Effector memory CD8-positive, alpha-beta T cell (primary cell): ENCODE results near the gene FHL1.
A peak's percentile ranks its signal among the peaks of the same experiment; 100 is the strongest.

Experiments used
- ATAC-seq: fragments of 150-1000 bp; cut with Tn5 transposase; replicated peaks from 2 replicates; pipeline ENCODE4 v1.10.0; 2021; ENCODE audit warnings: mild to moderate bottlenecking, moderate library complexity
- DNase-seq, 3 experiments: peaks; one replicate each; pipeline ENCODE4 v3.0.0; 2021
- H3K27ac Mint-ChIP-seq, 2 donors: one replicate each; pipeline ENCODE4 v1.8.0; 2022; ENCODE audit warnings: mild to moderate bottlenecking in 2 of 2, mixed read lengths in 2 of 2, moderate library complexity in 2 of 2
- H3K27me3 Mint-ChIP-seq, 2 donors: one replicate each; pipeline ENCODE4 v1.8.0; 2022; ENCODE audit warnings: mixed read lengths in 2 of 2
- H3K36me3 Mint-ChIP-seq: one replicate; pipeline ENCODE4 v1.8.0; 2022; ENCODE audit warnings: mild to moderate bottlenecking, moderate library complexity, mixed read lengths; ENCODE audit not compliant: insufficient read depth
- H3K4me1 Mint-ChIP-seq, 2 donors: one replicate each; pipeline ENCODE4 v1.8.0; 2022; ENCODE audit warnings: low read depth in 2 of 2, mixed read lengths in 2 of 2
- H3K4me3 Mint-ChIP-seq, 2 donors: one replicate each; pipeline ENCODE4 v1.8.0; 2022; ENCODE audit warnings: mild to moderate bottlenecking in 2 of 2, mixed read lengths in 2 of 2, moderate library complexity in 2 of 2
- H3K9me3 Mint-ChIP-seq, 2 donors: one replicate each; pipeline ENCODE4 v1.8.0; 2022; ENCODE audit warnings: mixed read lengths in 2 of 2

The FHL1 gene

DNA sequence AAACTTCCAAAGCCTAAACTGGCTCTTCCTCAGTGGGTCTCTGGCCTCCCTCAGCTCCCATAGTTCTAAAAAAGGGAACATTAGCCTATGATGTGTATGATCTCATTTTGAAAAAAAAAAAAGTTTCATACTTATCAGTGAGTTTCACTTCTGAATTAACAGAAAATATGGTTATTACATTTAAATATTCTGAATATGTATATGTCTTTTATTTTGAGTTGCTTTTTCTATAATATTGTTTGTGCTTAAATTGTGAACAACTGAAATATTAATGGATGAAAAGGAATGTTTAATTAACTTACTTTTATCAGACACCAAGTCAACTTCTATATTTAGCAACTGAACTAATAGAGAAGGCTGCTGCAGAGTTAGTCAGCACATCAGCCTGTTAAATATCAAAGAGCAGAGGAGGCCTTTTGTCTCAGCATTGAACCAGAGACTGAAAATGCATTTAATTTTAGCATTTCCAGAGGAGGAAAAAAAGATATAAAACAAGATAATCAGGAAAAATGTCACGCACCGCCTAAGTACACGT, 20.4 kb upstream of the FHL1 start:
- Mint-ChIP-seq H3K36me3 (no peaks in the 10 kb centered on the region), H3K4me1 (no peaks in the 10 kb centered on the region), H3K9me3 (no peaks in the 10 kb centered on the region), H3K4me3 (no peak overlapping the region), H3K27ac (no peak overlapping the region), H3K27me3 (no peaks in the 10 kb centered on the region)
- DNase-seq (no peak), ATAC-seq (no peak)

GRCh38 chrX:136128743-136129142, 18.6 kb upstream of the FHL1 start:
- DNase-seq (no peak), ATAC-seq (no peak)
- Mint-ChIP-seq H3K4me3 (no peak overlapping the region), H3K27ac (no peak overlapping the region), H3K27me3 (no peaks in the 10 kb centered on the region), H3K9me3 (no peaks in the 10 kb centered on the region), H3K4me1 (no peaks in the 10 kb centered on the region), H3K36me3 (no peaks in the 10 kb centered on the region)

GRCh38 chrX:136130931-136131833, 16.2 kb upstream of the FHL1 start:
- DNase-seq (no peak), ATAC-seq (no peak)
- Mint-ChIP-seq H3K9me3 (no peaks in the 10 kb centered on the region), H3K4me3 (no peak overlapping the region), H3K27ac (no peak overlapping the region), H3K36me3 (no peaks in the 10 kb centered on the region), H3K4me1 (no peaks in the 10 kb centered on the region), H3K27me3 (no peaks in the 10 kb centered on the region)

DNA sequence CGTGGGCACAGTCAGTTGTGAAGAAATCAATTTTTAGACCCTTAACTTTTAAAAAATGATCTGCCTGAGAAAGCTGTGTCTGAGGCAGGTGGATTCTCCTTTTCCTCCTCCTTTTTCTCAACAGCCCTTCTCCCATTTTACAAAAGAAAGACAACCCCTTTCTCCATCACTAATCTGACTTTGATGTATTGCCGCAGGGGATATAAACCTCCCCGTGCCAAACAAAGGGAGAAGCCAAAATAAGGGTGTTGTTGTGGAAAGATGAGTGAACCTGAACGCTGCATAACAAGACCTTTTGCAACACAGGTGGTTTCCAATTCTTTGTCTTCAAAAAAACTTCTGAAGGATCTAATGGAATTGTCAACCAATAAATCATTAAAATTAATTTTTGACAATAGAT, 8.4 kb upstream of the FHL1 start:
- H3K4me1 Mint-ChIP-seq, result peaks cover 3 to 6% of the 10 kb centered on the region in 2 donors
- DNase-seq (no peak), ATAC-seq (no peak)

GRCh38 chrX:136141569-136141968, 5.8 kb upstream of the FHL1 start:
- DNase-seq (no peak), ATAC-seq (no peak)
- Mint-ChIP-seq H3K27ac (no peak overlapping the region), H3K4me1 (peaks cover 11 to 21% of the 10 kb centered on the region in 2 donors), H3K27me3 (peaks cover 5 to 10% of the 10 kb centered on the region in 2 donors), H3K9me3 (no peaks in the 10 kb centered on the region), H3K4me3 (no peak overlapping the region), H3K36me3 (peaks cover 2% of the 10 kb centered on the region)

More for the DNA sequence above, 8.4 kb upstream of the FHL1 start:
- Mint-ChIP-seq H3K27me3 (no peaks in the 10 kb centered on the region), H3K27ac (no peak overlapping the region), H3K36me3 (peaks cover 2% of the 10 kb centered on the region), H3K9me3 (no peaks in the 10 kb centered on the region), H3K4me3 (no peak overlapping the region)

DNA sequence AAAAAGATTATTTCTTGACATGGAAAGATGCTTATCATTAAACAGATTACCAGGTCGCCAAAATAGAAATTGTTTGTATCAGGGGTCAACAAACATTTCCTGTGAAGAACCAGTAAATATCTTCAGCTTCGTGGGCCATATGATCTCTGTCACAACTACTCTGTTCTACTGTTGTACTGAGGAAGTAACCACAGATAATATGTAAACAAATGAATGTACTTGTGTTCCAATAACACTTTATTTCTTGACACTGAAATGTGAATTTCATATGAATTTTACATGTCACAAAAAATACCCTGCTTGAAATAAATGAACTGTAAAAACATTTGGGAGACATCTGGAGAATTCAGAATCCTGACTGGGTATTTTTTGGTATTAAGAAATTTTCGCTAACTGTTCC, 4.7 kb upstream of the FHL1 start:
- no peak for ATAC-seq
- H3K36me3 Mint-ChIP-seq, result peaks cover 2% of the 10 kb centered on the region
- H3K4me3 Mint-ChIP-seq, result no peak overlapping the region
- DNase-seq, result no peak
- peaks cover 14 to 23% of the 10 kb centered on the region in 2 donors for H3K4me1 Mint-ChIP-seq
- H3K27ac Mint-ChIP-seq, result peak overlapping the region in 1 of 2 donors; percentile 38
- H3K9me3 Mint-ChIP-seq, result no peaks in the 10 kb centered on the region
- peaks cover 5 to 10% of the 10 kb centered on the region in 2 donors for H3K27me3 Mint-ChIP-seq

GRCh38 chrX:136143711-136144110, 3.6 kb upstream of the FHL1 start:
- H3K27me3 Mint-ChIP-seq, result peaks cover 5 to 10% of the 10 kb centered on the region in 2 donors
- ATAC-seq, result no peak
- peaks cover 2% of the 10 kb centered on the region for H3K36me3 Mint-ChIP-seq
- no peaks in the 10 kb centered on the region for H3K9me3 Mint-ChIP-seq
- H3K4me3 Mint-ChIP-seq, result peak overlapping the region; percentile 65 to 76
- H3K4me1 Mint-ChIP-seq, result peaks cover 15 to 23% of the 10 kb centered on the region in 2 donors
- no peak overlapping the region for H3K27ac Mint-ChIP-seq
- DNase-seq, result no peak

DNA sequence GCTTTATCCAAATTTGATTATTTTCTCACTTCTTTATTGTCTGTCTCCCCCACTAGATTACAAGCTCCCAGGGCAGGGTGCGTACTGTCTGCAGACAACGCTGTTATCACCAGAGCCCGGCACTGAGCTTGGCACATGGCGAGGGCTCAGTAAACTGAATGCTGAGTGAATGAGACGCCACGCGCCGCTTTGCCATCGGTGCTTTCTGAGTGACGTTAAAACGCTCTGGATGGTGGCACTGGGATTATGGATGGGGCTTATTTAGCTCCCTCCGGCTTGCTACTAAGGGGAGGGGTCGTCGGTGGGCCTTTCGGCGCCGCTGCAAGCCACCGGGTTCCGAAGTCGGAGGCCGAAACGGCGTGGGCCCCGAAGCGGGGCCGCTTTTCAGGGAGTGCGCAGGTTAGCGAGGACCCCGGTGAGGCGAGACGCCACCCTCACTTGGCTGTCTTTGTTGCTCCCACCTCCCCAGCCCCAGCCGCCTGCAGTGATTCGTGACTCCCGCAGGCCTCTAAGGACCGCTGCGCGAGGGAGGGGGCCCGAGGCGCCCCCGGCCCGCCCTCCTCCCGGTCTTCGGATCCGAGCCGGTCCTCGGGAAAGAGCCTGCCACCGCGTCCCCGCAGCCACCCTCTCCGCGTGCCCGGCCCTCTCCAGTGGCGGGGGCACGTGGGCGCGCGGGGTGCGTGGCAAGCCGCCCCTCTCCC, 569 bp upstream of the FHL1 start:
- DNase-seq, result no peak
- Mint-ChIP-seq H3K27ac (peak overlapping the region in 1 of 2 donors; percentile 75), H3K27me3 (peaks cover 5 to 10% of the 10 kb centered on the region in 2 donors), H3K36me3 (peaks cover 2% of the 10 kb centered on the region), H3K9me3 (no peaks in the 10 kb centered on the region), H3K4me3 (peak overlapping the region; percentile 82 to 84), H3K4me1 (peaks cover 15 to 23% of the 10 kb centered on the region in 2 donors)
- ATAC-seq, result peak; percentile 45

DNA sequence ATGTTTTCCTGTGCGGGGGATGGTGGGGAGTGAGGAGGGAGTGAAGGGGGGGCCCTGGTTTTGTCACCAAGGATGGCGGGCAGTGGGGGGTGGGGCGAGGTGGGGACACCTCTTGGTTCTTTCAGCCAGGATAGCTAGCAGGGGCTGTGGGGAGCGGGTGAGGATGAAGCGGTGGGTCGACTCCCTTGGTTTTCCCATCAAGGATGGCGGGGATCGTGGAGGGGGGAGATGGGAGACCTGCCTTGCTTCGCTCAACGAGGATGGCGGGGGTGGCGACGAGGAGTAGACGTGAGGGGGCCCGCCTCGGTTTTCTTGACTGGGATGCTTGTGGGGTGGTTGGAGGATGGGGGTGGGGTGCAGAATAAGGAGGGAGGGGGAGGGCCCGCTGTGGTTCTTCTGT, 643 bp downstream of the FHL1 start:
- H3K4me1 Mint-ChIP-seq, result peaks cover 15 to 23% of the 10 kb centered on the region in 2 donors
- DNase-seq, result no peak
- no peak overlapping the region for H3K27ac Mint-ChIP-seq
- no peak for ATAC-seq
- no peaks in the 10 kb centered on the region for H3K9me3 Mint-ChIP-seq
- H3K36me3 Mint-ChIP-seq, result peaks cover 2% of the 10 kb centered on the region
- peaks cover 5 to 10% of the 10 kb centered on the region in 2 donors for H3K27me3 Mint-ChIP-seq
- H3K4me3 Mint-ChIP-seq, result peak overlapping the region; percentile 63 to 70

- Mint-ChIP-seq H3K4me1 (peaks cover 15 to 22% of the 10 kb centered on the region in 2 donors), H3K27ac (no peak overlapping the region), H3K27me3 (peaks cover 5 to 10% of the 10 kb centered on the region in 2 donors), H3K36me3 (no peaks in the 10 kb centered on the region), H3K9me3 (no peaks in the 10 kb centered on the region), H3K4me3 (peak overlapping the region; percentile 63 to 70)
- DNase-seq, result no peak
- ATAC-seq, result no peak
Measured at GRCh38 chrX:136148391-136148790, 1.1 kb downstream of the FHL1 start.

- no peaks in the 10 kb centered on the region for H3K36me3 Mint-ChIP-seq
- no peaks in the 10 kb centered on the region for H3K9me3 Mint-ChIP-seq
- no peak overlapping the region for H3K27ac Mint-ChIP-seq
- H3K4me1 Mint-ChIP-seq, result no peaks in the 10 kb centered on the region
- H3K27me3 Mint-ChIP-seq, result no peaks in the 10 kb centered on the region
- no peak for DNase-seq
- ATAC-seq, result no peak
- H3K4me3 Mint-ChIP-seq, result no peak overlapping the region
Measured at GRCh38 chrX:136154998-136155397, 7.7 kb downstream of the FHL1 start.

DNA sequence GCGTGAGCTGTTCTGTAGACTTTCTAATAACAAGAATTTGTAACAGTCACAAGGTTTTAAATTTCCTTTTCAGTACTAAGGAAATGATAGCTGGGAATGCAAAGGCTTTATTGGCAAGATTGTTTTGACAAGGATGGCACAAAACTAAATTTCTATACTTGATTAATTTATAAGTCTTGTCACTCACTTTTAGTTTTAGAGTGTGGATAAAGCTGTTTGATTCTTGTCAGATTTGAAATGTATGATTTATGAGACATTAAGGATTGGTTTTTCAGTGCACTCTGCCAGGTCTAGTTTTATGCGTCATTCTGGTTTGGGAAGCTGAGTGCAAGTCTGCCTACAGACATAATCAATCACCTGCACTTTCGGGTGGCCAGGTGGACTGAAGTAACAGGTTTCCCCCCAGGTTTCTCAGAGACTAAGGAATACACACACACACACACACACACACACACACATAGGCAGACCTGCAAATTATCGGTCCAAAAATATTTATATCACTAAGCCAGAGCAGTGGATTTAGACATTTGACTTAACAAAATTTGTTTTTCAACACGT, 9.3 kb downstream of the FHL1 start:
- Mint-ChIP-seq H3K27ac (no peak overlapping the region), H3K27me3 (no peaks in the 10 kb centered on the region), H3K9me3 (no peaks in the 10 kb centered on the region), H3K36me3 (no peaks in the 10 kb centered on the region), H3K4me1 (no peaks in the 10 kb centered on the region), H3K4me3 (no peak overlapping the region)
- DNase-seq (no peak), ATAC-seq (no peak)

GRCh38 chrX:136157187-136157586, 9.9 kb downstream of the FHL1 start:
- Mint-ChIP-seq H3K4me1 (no peaks in the 10 kb centered on the region), H3K4me3 (no peak overlapping the region), H3K36me3 (no peaks in the 10 kb centered on the region), H3K9me3 (no peaks in the 10 kb centered on the region), H3K27ac (no peak overlapping the region), H3K27me3 (no peaks in the 10 kb centered on the region)
- no peak for ATAC-seq
- DNase-seq, result no peak
